ENCODE data around the gene PNLIPRP2.

DNA sequence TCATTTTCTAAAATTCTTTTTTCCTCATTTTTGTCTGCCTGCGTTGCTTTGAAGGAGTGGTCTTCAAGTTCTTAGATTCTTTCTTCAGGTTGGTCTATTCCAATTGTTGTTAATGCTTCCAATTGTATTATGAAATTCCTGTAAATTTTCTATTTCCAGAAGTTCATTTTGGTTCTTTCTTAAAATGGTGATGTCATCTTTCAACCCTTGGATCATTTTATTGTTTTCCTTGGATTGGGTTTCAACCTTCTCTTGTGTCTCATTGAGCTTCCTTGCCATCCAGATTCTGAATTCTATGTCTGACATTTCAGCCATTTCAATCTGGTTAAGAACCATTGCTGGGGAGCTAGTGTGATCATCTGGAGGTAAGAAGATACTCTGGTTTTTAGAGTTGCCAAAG, 33.1 kb downstream of the PNLIPRP2 start:
- TF ChIP-seq EZH2 (IDR thresholded peaks at IDR 0.05; ENCODE audit: insufficient read depth, poor library complexity, severe bottlenecking): no peak
- TF ChIP-seq EZH2phosphoT487 (IDR thresholded peaks at IDR 0.05; ENCODE audit: insufficient read depth, low read depth): no peak

Measured in GM23248 (cell line).